Measurements from ENCODE around the gene RPIA.

The RPIA gene

GRCh38 chr2:88667219-88667618 lies 24.3 kb upstream of the RPIA start:
- Histone ChIP-seq H3K27me3 (ENCODE audit: low read depth, low read length) (0 out of 2 replicates have a peak, but pooled peaks cover 3% of the 10 kb centered on the region), H3K27ac (ENCODE audit: low read length) (no peak overlapping the region), H3K4me3 (ENCODE audit: low read length) (no peak overlapping the region), H3K36me3 (replicated peaks; ENCODE audit: low read depth, low read length) (no peaks in the 10 kb centered on the region), H3K4me2 (ENCODE audit: low read length) (no peak overlapping the region), H3K9ac (ENCODE audit: low read length) (no peak overlapping the region), H3K79me2 (ENCODE audit: low read length) (no peaks in the 10 kb centered on the region), H4K20me1 (ENCODE audit: insufficient read depth, low read length) (no peaks in the 10 kb centered on the region), H2AFZ (ENCODE audit: low read depth, low read length) (no peak overlapping the region), H3K9me3 (ENCODE audit: insufficient read depth, low read length) (no peaks in the 10 kb centered on the region), H3K4me1 (ENCODE audit: low read length) (no peaks in the 10 kb centered on the region)
- TF ChIP-seq EZH2phosphoT487 (IDR thresholded peaks at IDR 0.05; ENCODE audit: low read depth) = no peak
- TF ChIP-seq, protein P1, sequence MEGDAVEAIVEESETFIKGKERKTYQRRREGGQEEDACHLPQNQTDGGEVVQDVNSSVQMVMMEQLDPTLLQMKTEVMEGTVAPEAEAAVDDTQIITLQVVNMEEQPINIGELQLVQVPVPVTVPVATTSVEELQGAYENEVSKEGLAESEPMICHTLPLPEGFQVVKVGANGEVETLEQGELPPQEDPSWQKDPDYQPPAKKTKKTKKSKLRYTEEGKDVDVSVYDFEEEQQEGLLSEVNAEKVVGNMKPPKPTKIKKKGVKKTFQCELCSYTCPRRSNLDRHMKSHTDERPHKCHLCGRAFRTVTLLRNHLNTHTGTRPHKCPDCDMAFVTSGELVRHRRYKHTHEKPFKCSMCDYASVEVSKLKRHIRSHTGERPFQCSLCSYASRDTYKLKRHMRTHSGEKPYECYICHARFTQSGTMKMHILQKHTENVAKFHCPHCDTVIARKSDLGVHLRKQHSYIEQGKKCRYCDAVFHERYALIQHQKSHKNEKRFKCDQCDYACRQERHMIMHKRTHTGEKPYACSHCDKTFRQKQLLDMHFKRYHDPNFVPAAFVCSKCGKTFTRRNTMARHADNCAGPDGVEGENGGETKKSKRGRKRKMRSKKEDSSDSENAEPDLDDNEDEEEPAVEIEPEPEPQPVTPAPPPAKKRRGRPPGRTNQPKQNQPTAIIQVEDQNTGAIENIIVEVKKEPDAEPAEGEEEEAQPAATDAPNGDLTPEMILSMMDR (IDR thresholded peaks at IDR 0.05; ENCODE audit: low read depth, low read length) = 0 out of 2 replicates have a peak, but pooled peaks have one; percentile 11

GRCh38 chr2:88668862-88669261 lies 22.6 kb upstream of the RPIA start:
- Histone ChIP-seq H3K36me3 (replicated peaks; ENCODE audit: low read depth, low read length) (no peaks in the 10 kb centered on the region), H3K79me2 (ENCODE audit: low read length) (no peaks in the 10 kb centered on the region), H3K4me2 (ENCODE audit: low read length) (no peak overlapping the region), H4K20me1 (ENCODE audit: insufficient read depth, low read length) (no peaks in the 10 kb centered on the region), H3K9ac (ENCODE audit: low read length) (no peak overlapping the region), H2AFZ (ENCODE audit: low read depth, low read length) (no peak overlapping the region), H3K4me1 (ENCODE audit: low read length) (no peaks in the 10 kb centered on the region), H3K4me3 (ENCODE audit: low read length) (no peak overlapping the region), H3K27ac (ENCODE audit: low read length) (no peak overlapping the region), H3K9me3 (ENCODE audit: insufficient read depth, low read length) (no peaks in the 10 kb centered on the region), H3K27me3 (ENCODE audit: low read depth, low read length) (no peaks in the 10 kb centered on the region)
- TF ChIP-seq, protein P1 (IDR thresholded peaks at IDR 0.05; ENCODE audit: low read depth, low read length) = no peak
- no peak for TF ChIP-seq EZH2phosphoT487 (IDR thresholded peaks at IDR 0.05; ENCODE audit: low read depth)

DNA sequence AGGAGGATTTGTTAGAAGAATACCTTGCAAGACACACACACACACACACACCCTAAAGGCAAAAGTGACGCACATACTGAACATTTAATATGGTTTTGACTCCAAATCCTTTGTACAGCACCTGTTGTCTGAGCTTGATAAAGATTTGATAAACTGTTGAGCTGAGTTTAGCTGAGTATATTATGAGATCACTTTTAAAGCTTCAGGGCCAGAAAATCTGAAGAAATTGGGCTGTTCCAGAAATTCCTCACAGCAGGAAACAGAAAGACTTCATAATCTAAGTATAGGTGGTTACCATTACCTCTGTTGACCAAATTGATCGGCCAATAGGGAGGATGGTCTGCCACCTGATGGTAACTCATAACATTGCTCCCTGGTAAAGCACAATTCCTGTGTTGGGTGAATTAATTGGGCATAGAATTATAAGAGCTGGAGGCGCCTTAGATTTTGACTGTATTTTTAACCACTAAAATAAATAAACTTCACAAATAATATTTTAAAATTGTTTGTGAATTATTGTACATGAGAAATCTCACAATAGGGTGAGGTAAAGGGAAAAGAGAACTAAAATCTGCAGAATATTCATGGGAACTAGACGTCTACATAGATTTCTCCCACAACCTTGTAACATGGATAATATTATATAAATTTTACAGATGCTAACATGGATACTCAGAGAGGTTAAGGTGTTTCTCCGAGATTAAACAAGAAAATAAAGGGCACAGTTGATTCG lies 21.8 kb upstream of the RPIA start:
- Histone ChIP-seq H3K27me3 (ENCODE audit: low read depth, low read length) (no peaks in the 10 kb centered on the region), H3K79me2 (ENCODE audit: low read length) (no peaks in the 10 kb centered on the region), H4K20me1 (ENCODE audit: insufficient read depth, low read length) (no peaks in the 10 kb centered on the region)

DNA sequence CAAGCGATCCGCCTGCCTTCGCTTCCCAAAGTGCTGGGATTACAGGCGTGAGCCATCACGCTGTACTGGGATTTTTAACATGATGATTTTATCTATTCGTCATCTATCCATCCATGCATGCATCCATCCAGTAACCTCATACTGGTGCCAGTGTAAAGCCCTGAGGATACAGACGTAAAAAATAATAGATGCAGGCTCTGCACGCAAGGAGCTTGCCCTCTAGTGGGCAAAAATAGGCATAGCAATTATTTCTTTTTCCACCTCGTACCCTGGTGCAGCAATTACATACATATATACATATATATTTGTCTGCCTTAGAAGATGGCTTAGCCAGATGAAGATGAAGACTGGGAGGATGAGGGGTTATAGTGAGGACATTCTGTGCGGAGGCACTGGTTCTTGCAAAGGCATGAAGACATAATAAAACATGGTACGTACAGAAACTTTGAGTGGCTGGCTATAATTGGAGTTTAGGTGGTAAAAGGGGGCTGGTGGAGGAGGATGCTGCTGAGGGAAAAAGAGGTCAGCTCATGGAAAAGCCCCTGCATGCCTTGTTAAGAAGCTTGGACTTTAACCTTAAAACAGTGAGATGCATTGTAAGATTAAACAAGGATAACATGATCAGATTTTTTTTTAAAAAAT lies 19.6 kb upstream of the RPIA start:
- no peak overlapping the region for H3K27ac ChIP-seq (ENCODE audit: low read length)
- H3K79me2 ChIP-seq (ENCODE audit: low read length) = no peaks in the 10 kb centered on the region
- H3K9ac ChIP-seq (ENCODE audit: low read length) = no peak overlapping the region
- no peak overlapping the region for H3K4me2 ChIP-seq (ENCODE audit: low read length)
- no peaks in the 10 kb centered on the region for H3K36me3 ChIP-seq (replicated peaks; ENCODE audit: low read depth, low read length)
- no peak overlapping the region for H2AFZ ChIP-seq (ENCODE audit: low read depth, low read length)
- H3K4me1 ChIP-seq (ENCODE audit: low read length) = no peaks in the 10 kb centered on the region
- H3K27me3 ChIP-seq (ENCODE audit: low read depth, low read length) = no peaks in the 10 kb centered on the region
- H3K4me3 ChIP-seq (ENCODE audit: low read length) = no peak overlapping the region
- H4K20me1 ChIP-seq (ENCODE audit: insufficient read depth, low read length) = no peaks in the 10 kb centered on the region
- no peak for TF ChIP-seq EZH2phosphoT487 (IDR thresholded peaks at IDR 0.05; ENCODE audit: low read depth)
- TF ChIP-seq, protein P1 (IDR thresholded peaks at IDR 0.05; ENCODE audit: low read depth, low read length) = peak; percentile 83
- no peaks in the 10 kb centered on the region for H3K9me3 ChIP-seq (ENCODE audit: insufficient read depth, low read length)

More for the DNA sequence above, 21.8 kb upstream of the RPIA start:
- no peak for TF ChIP-seq EZH2phosphoT487 (IDR thresholded peaks at IDR 0.05; ENCODE audit: low read depth)
- TF ChIP-seq, protein P1 (IDR thresholded peaks at IDR 0.05; ENCODE audit: low read depth, low read length) = peak; percentile 71
- H2AFZ ChIP-seq (ENCODE audit: low read depth, low read length) = no peak overlapping the region
- H3K9me3 ChIP-seq (ENCODE audit: insufficient read depth, low read length) = no peaks in the 10 kb centered on the region
- H3K4me3 ChIP-seq (ENCODE audit: low read length) = no peak overlapping the region
- no peak overlapping the region for H3K4me2 ChIP-seq (ENCODE audit: low read length)
- H3K4me1 ChIP-seq (ENCODE audit: low read length) = no peaks in the 10 kb centered on the region
- no peaks in the 10 kb centered on the region for H3K36me3 ChIP-seq (replicated peaks; ENCODE audit: low read depth, low read length)
- H3K27ac ChIP-seq (ENCODE audit: low read length) = no peak overlapping the region
- no peak overlapping the region for H3K9ac ChIP-seq (ENCODE audit: low read length)

Measured in OCI-LY3 (cell line).